Smooth muscle cell (in vitro differentiated cells): ENCODE data around the gene ASAP2. TPM values are rescaled to one million over a fixed set of nuclear protein-coding genes. Genes with fewer than 3 reads are reported as not detected.

Source experiments
- DNase-seq: peaks from one replicate; lab custom pipeline; 2025; ENCODE audit not compliant: unreplicated experiment; lab: John Stamatoyannopoulos, UW
- H2AFZ ChIP-seq: fragments of 200-600 bp; sonication (generic); 2 replicates; pipeline ENCODE4 v1.6.0; 2016; ENCODE audit warnings: antibody characterized with exemption, low read depth, mild to moderate bottlenecking
- H3F3A ChIP-seq: fragments of 200-600 bp; sonication (generic); 2 replicates; pipeline ENCODE4 v1.6.0; 2017; ENCODE audit warnings: antibody characterized with exemption, low read depth
- H3K27ac ChIP-seq: fragments of 200-600 bp; sonication (generic); 2 replicates; pipeline ENCODE4 v1.5.1; 2016; ENCODE audit warnings: low read depth, mild to moderate bottlenecking
- H3K27me3 ChIP-seq: fragments of 200-600 bp; sonication (generic); 2 replicates; pipeline ENCODE4 v1.6.1; 2016; ENCODE audit warnings: low read depth, mild to moderate bottlenecking
- H3K36me3 ChIP-seq: fragments of 200-600 bp; sonication (generic); 2 replicates; pipeline ENCODE4 v1.5.1; 2016; ENCODE audit warnings: low read depth
- H3K4me1 ChIP-seq: fragments of 200-600 bp; sonication (generic); 2 replicates; pipeline ENCODE4 v1.5.1; 2016; ENCODE audit warnings: low read depth
- H3K4me2 ChIP-seq: fragments of 200-600 bp; sonication (generic); 2 replicates; pipeline ENCODE4 v1.6.0; 2016; ENCODE audit warnings: mild to moderate bottlenecking
- H3K4me3 ChIP-seq: fragments of 200-600 bp; sonication (generic); 2 replicates; pipeline ENCODE4 v1.5.1; 2016; ENCODE audit warnings: mild to moderate bottlenecking
- H3K79me2 ChIP-seq: fragments of 200-600 bp; sonication (generic); 2 replicates; pipeline ENCODE4 v1.6.0; 2016; ENCODE audit warnings: low read depth, mild to moderate bottlenecking
- H3K9ac ChIP-seq: fragments of 200-600 bp; sonication (generic); 2 replicates; pipeline ENCODE4 v1.6.0; 2016; ENCODE audit warnings: low read depth
- H3K9me3 ChIP-seq: fragments of 200-600 bp; sonication (generic); replicated peaks from 2 replicates; pipeline ENCODE4 v1.5.1; 2016; ENCODE audit warnings: low read depth
- H4K20me1 ChIP-seq: fragments of 200-600 bp; sonication (generic); 2 replicates; pipeline ENCODE4 v1.6.0; 2016; ENCODE audit warnings: low read depth
- WGBS: methylation state at CpG from one replicate; pipeline ENCODE4 v1.1.7; 2016; ENCODE audit warnings: low lambda C conversion rate; 5-methylcytosine and 5-hydroxymethylcytosine counted together
- polyA plus RNA-seq: library from polyadenylated mRNA; unstranded; fragments of >200 nt; fragmentation: Nextera tagmentation; extraction: Ambion mirVana; gene quantifications from 2 replicates; pipeline ENCODE4 v1.2.1, GENCODE V29; 2016
- total RNA-seq: library from RNA; depleted of rRNA; stranded (reverse); fragments of >200 nt; gene quantifications from 2 replicates; pipeline ENCODE4 v1.2.3, GENCODE V29; 2014
- TF ChIP-seq, protein P1 (sequence below): fragments of 200-600 bp; sonication (generic); IDR thresholded peaks from 2 replicates; pipeline ENCODE4 v1.5.1; 2017; ENCODE audit warnings: borderline replicate concordance, mild to moderate bottlenecking, antibody characterized with exemption; ENCODE audit not compliant: insufficient read depth, poor library complexity, severe bottlenecking

The ASAP2 gene
- total and polyA plus RNA-seq, 2 experiments from 2014 or later, result 8.8 to 23.1 TPM

DNA sequence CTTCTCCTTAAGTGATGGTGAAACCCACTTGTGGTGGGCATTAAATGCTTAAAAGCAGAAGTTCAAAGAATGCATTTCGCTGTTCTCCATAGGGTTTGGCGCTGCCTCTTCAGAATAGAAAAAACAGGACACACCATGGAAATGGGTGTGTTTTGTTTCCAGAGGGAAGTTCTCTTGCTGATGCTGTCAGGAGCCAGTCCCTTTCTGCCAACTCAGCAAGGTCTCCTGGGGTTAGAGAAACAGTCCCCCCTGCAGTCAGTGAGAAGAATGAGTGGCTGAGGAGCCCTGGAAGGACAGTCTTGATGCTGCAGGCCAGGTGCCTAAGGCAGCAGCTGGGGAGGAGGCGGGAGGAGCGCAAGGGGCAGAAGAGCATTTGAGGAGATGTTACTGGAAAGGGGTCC is 37.8 kb upstream of the ASAP2 start:
- Histone ChIP-seq H3K27ac (peak overlapping the region; percentile 19), H3K9ac (no peak overlapping the region), H3K36me3 (no peaks in the 10 kb centered on the region), H3K27me3 (no peaks in the 10 kb centered on the region), H3F3A (peaks cover 2% of the 10 kb centered on the region), H4K20me1 (no peaks in the 10 kb centered on the region), H3K4me2 (no peak overlapping the region), H3K9me3 (no peaks in the 10 kb centered on the region), H3K79me2 (no peaks in the 10 kb centered on the region), H3K4me3 (no peak overlapping the region), H2AFZ (no peak overlapping the region), H3K4me1 (no peaks in the 10 kb centered on the region)
- TF ChIP-seq, protein P1, sequence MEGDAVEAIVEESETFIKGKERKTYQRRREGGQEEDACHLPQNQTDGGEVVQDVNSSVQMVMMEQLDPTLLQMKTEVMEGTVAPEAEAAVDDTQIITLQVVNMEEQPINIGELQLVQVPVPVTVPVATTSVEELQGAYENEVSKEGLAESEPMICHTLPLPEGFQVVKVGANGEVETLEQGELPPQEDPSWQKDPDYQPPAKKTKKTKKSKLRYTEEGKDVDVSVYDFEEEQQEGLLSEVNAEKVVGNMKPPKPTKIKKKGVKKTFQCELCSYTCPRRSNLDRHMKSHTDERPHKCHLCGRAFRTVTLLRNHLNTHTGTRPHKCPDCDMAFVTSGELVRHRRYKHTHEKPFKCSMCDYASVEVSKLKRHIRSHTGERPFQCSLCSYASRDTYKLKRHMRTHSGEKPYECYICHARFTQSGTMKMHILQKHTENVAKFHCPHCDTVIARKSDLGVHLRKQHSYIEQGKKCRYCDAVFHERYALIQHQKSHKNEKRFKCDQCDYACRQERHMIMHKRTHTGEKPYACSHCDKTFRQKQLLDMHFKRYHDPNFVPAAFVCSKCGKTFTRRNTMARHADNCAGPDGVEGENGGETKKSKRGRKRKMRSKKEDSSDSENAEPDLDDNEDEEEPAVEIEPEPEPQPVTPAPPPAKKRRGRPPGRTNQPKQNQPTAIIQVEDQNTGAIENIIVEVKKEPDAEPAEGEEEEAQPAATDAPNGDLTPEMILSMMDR, result no peak
- no peak for DNase-seq
- 82% methylated on average over 4 of the region's 4 CpGs for WGBS

- H3K27ac ChIP-seq, result no peak overlapping the region
- no peaks in the 10 kb centered on the region for H3K27me3 ChIP-seq
- H3K9me3 ChIP-seq, result no peaks in the 10 kb centered on the region
- no peaks in the 10 kb centered on the region for H4K20me1 ChIP-seq
- 84% methylated on average over 9 of the region's 9 CpGs for WGBS
- no peak overlapping the region for H3K4me2 ChIP-seq
- H3K9ac ChIP-seq, result no peak overlapping the region
- TF ChIP-seq, protein P1, result no peak
- no peak overlapping the region for H2AFZ ChIP-seq
- H3F3A ChIP-seq, result peaks cover 2% of the 10 kb centered on the region
- no peak overlapping the region for H3K4me3 ChIP-seq
- no peaks in the 10 kb centered on the region for H3K79me2 ChIP-seq
- no peaks in the 10 kb centered on the region for H3K36me3 ChIP-seq
- DNase-seq, result no peak
- no peaks in the 10 kb centered on the region for H3K4me1 ChIP-seq
These were observed 37.1 kb upstream of the ASAP2 start for GRCh38 chr2:9169349-9170107.

GRCh38 chr2:9170458-9171130 is 36.0 kb upstream of the ASAP2 start:
- 62% methylated on average over 8 of the region's 8 CpGs for WGBS
- Histone ChIP-seq H2AFZ (no peak overlapping the region), H3F3A (peaks cover 2% of the 10 kb centered on the region), H3K27ac (peak overlapping the region; percentile 80), H3K9ac (no peak overlapping the region), H4K20me1 (no peaks in the 10 kb centered on the region), H3K36me3 (no peaks in the 10 kb centered on the region), H3K79me2 (no peaks in the 10 kb centered on the region), H3K4me1 (no peaks in the 10 kb centered on the region), H3K9me3 (no peaks in the 10 kb centered on the region), H3K4me3 (no peak overlapping the region), H3K4me2 (no peak overlapping the region), H3K27me3 (no peaks in the 10 kb centered on the region)
- no peak for DNase-seq
- TF ChIP-seq, protein P1, result no peak
